K562 (cell line): ENCODE measurements around the gene CDC45. TPM values are rescaled to one million over a fixed set of nuclear protein-coding genes. Genes with fewer than 3 reads are reported as not detected.

Experiments
- ARHGAP35 ChIP-seq: fragments of 450-650 bp; IDR thresholded peaks from 2 replicates; pipeline ENCODE4 v1.6.1; 2018; ENCODE audit not compliant: partially characterized antibody
- BCOR ChIP-seq: fragments of 450-650 bp; IDR thresholded peaks from 2 replicates; pipeline ENCODE4 v1.6.1; 2016
- CHD1 ChIP-seq: fragments of 200-600 bp; sonication (generic); IDR thresholded peaks from one replicate; pipeline ENCODE4 v1.6.1; 2012; ENCODE audit warnings: mild to moderate bottlenecking, moderate library complexity, low read length, inconsistent platforms
- HOXB6 ChIP-seq: fragments of 250-450 bp; sonication (Bioruptor Pico); IDR thresholded peaks from 2 replicates; pipeline ENCODE4 v1.5.1; 2022; ENCODE audit warnings: mild to moderate bottlenecking, borderline replicate concordance
- MYC ChIP-seq, 2 experiments: fragments of 250-450 bp in 1 of 2; sonication (Bioruptor Pico) in 1 of 2; IDR thresholded peaks; 2 replicates each; pipeline versions ENCODE4 v1.5.1 to v1.6.1; 2012 to 2021; ENCODE audit warnings: low read depth in 2 of 2, borderline replicate concordance in 1 of 2, improper control_type of control experiment in 1 of 2, low read length in 1 of 2, mild to moderate bottlenecking in 1 of 2, moderate library complexity in 1 of 2
- NFRKB ChIP-seq: fragments of 450-650 bp; IDR thresholded peaks from 2 replicates; pipeline ENCODE4 v1.6.1; 2016; ENCODE audit warnings: low read depth
- PHB2 ChIP-seq: fragments of 450-650 bp; IDR thresholded peaks from 2 replicates; pipeline ENCODE4 v1.6.1; 2017; ENCODE audit warnings: low read depth
- PML ChIP-seq: IDR thresholded peaks from 2 replicates; pipeline ENCODE4 v1.6.1; 2012; ENCODE audit warnings: low read length, inconsistent platforms
- POLR2H ChIP-seq: IDR thresholded peaks from 2 replicates; pipeline ENCODE4 v1.6.1; 2016; ENCODE audit warnings: missing genetic modification characterization, low read depth, mild to moderate bottlenecking, control low read depth, missing compliant biosample characterization, moderate library complexity
- RFX1 ChIP-seq: fragments of 450-650 bp; IDR thresholded peaks from 2 replicates; pipeline ENCODE4 v1.6.1; 2016; ENCODE audit warnings: mild to moderate bottlenecking, moderate library complexity
- SAFB ChIP-seq: fragments of 200-400 bp; formaldehyde crosslinking; IDR thresholded peaks from 2 replicates; pipeline ENCODE4 v1.6.1; 2017; ENCODE audit warnings: low read depth, low read length, borderline replicate concordance
- YBX1 ChIP-seq: fragments of 450-650 bp; IDR thresholded peaks from 2 replicates; pipeline ENCODE4 v1.7.1; 2016; ENCODE audit warnings: mild to moderate bottlenecking
- ZNF561 ChIP-seq: fragments of 450-650 bp; formaldehyde crosslinking; conservative IDR thresholded peaks from 2 replicates; pipeline ENCODE4 v1.4.0; 2020; ENCODE audit warnings: mild to moderate bottlenecking, moderate library complexity
- ZNF589 ChIP-seq: fragments of 200-800 bp; sonication (Bioruptor generic); IDR thresholded peaks from 2 replicates; pipeline ENCODE4 v1.6.1; 2016; ENCODE audit warnings: low read depth, missing genetic modification characterization, missing compliant biosample characterization
- ZZZ3 ChIP-seq: fragments of 450-650 bp; IDR thresholded peaks from 2 replicates; pipeline ENCODE4 v1.6.1; 2016; ENCODE audit warnings: antibody characterized with exemption, mild to moderate bottlenecking, moderate library complexity
- polyA plus RNA-seq, 8 experiments: library from polyadenylated mRNA; depleted of rRNA in 4 of 8; stranded (reverse) in 5 of 8; unstranded in 3 of 8; fragments of >200 nt; fragmentation: Nextera tagmentation in 2 of 8; fragmentation: Illumina TruSeq in 1 of 8; extraction: Ambion mirVana in 2 of 8; extraction: Trizol in 1 of 8; gene quantifications; 2 replicates each; pipeline versions ENCODE4 v1.2.1 to v1.2.3, GENCODE V29; 2011 to 2014; ENCODE audit warnings: inconsistent platforms in 1 of 8, missing spikeins in 1 of 8
- total RNA-seq, 7 experiments: library from RNA; depleted of rRNA in 6 of 7; stranded (reverse); fragments of >200 nt in 6 of 7; fragmentation: Illumina TruSeq in 2 of 7; extraction: Trizol in 2 of 7; gene quantifications; 2 replicates each; pipeline versions ENCODE4 v1.2.1 to v1.2.3, GENCODE V29; 2011 to 2021; ENCODE audit warnings: low replicate concordance in 1 of 7
- TF ChIP-seq, protein P1 (sequence below), 2 experiments: fragments of 450-650 bp; formaldehyde crosslinking in 1 of 2; IDR thresholded peaks; 2 replicates each; pipeline versions ENCODE4 v1.4.0 to v1.6.1; 2014 to 2020; ENCODE audit warnings: mild to moderate bottlenecking in 2 of 2, borderline replicate concordance in 1 of 2, low read depth in 1 of 2
- TF ChIP-seq, protein P2 (sequence below): fragments of 200-400 bp; formaldehyde crosslinking; IDR thresholded peaks from 2 replicates; pipeline ENCODE4 v1.6.1; 2017; ENCODE audit warnings: mild to moderate bottlenecking, low read depth, low read length, moderate library complexity
- TF ChIP-seq, protein P3 (sequence below): sonication (generic); formaldehyde crosslinking; IDR thresholded peaks from 2 replicates; pipeline ENCODE4 v1.8.0; 2022; ENCODE audit warnings: missing genetic modification reagents, mild to moderate bottlenecking, borderline replicate concordance

Gene CDC45
- total and polyA plus RNA-seq, 9 of the 15 experiments (the other 6 are each of a cell fraction or from before 2014, with no cell fraction given), result 251 to 580 (median 410) TPM

DNA sequence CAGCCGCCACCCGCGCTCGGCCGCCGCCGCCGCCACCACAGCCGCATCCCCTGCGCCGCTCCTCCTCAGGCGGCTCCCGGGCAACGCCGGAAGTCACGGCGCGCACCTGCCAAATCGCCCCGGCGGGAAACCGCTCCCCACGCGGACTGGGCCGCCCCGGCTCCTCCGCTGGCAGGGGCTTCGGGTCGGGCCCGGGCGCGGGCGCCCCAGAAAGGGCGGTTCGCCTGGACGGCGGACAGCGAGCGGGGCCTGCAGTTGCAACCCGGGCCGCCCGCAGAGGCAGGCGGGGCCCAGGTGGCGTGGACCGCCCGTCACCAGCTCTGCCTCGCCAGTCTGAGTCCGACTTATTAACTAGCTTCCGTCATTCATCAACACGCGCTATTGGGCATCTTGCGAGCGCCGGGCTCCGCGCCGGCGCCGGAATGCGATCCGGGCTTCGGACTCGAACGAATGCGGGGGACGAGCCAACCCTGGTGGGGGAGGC lies 48.0 kb upstream of the CDC45 start, which contains the start of gene HIRA (continued):
- TF ChIP-seq, protein P1, sequence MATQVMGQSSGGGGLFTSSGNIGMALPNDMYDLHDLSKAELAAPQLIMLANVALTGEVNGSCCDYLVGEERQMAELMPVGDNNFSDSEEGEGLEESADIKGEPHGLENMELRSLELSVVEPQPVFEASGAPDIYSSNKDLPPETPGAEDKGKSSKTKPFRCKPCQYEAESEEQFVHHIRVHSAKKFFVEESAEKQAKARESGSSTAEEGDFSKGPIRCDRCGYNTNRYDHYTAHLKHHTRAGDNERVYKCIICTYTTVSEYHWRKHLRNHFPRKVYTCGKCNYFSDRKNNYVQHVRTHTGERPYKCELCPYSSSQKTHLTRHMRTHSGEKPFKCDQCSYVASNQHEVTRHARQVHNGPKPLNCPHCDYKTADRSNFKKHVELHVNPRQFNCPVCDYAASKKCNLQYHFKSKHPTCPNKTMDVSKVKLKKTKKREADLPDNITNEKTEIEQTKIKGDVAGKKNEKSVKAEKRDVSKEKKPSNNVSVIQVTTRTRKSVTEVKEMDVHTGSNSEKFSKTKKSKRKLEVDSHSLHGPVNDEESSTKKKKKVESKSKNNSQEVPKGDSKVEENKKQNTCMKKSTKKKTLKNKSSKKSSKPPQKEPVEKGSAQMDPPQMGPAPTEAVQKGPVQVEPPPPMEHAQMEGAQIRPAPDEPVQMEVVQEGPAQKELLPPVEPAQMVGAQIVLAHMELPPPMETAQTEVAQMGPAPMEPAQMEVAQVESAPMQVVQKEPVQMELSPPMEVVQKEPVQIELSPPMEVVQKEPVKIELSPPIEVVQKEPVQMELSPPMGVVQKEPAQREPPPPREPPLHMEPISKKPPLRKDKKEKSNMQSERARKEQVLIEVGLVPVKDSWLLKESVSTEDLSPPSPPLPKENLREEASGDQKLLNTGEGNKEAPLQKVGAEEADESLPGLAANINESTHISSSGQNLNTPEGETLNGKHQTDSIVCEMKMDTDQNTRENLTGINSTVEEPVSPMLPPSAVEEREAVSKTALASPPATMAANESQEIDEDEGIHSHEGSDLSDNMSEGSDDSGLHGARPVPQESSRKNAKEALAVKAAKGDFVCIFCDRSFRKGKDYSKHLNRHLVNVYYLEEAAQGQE (IDR thresholded peaks at IDR 0.05; ENCODE audit: borderline replicate concordance), result no peak
- TF ChIP-seq, protein P1 (CRISPR knock-in tag; IDR thresholded peaks at IDR 0.05; ENCODE audit: low read depth), result peak; percentile 90
- no peak for TF ChIP-seq ZZZ3
- TF ChIP-seq, protein P2, sequence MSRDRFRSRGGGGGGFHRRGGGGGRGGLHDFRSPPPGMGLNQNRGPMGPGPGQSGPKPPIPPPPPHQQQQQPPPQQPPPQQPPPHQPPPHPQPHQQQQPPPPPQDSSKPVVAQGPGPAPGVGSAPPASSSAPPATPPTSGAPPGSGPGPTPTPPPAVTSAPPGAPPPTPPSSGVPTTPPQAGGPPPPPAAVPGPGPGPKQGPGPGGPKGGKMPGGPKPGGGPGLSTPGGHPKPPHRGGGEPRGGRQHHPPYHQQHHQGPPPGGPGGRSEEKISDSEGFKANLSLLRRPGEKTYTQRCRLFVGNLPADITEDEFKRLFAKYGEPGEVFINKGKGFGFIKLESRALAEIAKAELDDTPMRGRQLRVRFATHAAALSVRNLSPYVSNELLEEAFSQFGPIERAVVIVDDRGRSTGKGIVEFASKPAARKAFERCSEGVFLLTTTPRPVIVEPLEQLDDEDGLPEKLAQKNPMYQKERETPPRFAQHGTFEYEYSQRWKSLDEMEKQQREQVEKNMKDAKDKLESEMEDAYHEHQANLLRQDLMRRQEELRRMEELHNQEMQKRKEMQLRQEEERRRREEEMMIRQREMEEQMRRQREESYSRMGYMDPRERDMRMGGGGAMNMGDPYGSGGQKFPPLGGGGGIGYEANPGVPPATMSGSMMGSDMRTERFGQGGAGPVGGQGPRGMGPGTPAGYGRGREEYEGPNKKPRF, result no peak
- TF ChIP-seq MYC (IDR thresholded peaks at IDR 0.05; ENCODE audit: low read depth, low read length), result peak; percentile 84
- no peak; the same call in 1 of the 2 replicates for TF ChIP-seq MYC (CRISPR knock-in tag; IDR thresholded peaks at IDR 0.05; ENCODE audit: borderline replicate concordance, low read depth)
- TF ChIP-seq POLR2H (tag), result no peak
- TF ChIP-seq RFX1, result no peak
- TF ChIP-seq HOXB6 (CRISPR knock-in tag), result no peak
- no peak for TF ChIP-seq PHB2
- peak; percentile 79 for TF ChIP-seq SAFB
- TF ChIP-seq ARHGAP35, result no peak
- TF ChIP-seq, protein P3, sequence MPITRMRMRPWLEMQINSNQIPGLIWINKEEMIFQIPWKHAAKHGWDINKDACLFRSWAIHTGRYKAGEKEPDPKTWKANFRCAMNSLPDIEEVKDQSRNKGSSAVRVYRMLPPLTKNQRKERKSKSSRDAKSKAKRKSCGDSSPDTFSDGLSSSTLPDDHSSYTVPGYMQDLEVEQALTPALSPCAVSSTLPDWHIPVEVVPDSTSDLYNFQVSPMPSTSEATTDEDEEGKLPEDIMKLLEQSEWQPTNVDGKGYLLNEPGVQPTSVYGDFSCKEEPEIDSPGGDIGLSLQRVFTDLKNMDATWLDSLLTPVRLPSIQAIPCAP (CRISPR knock-in tag), result no peak
- TF ChIP-seq ZNF589 (CRISPR knock-in tag), result no peak
- TF ChIP-seq CHD1, result no peak
- TF ChIP-seq NFRKB, result no peak
- no peak for TF ChIP-seq BCOR
- TF ChIP-seq YBX1, result no peak
- TF ChIP-seq ZNF561, result peak; percentile 25; the same call in 1 of the 2 replicates
- TF ChIP-seq PML, result no peak
